GM18526 (cell line): ENCODE results near the gene STK10.

Source experiments
- POLR2A ChIP-seq: IDR thresholded peaks from 3 replicates; pipeline ENCODE4 v1.6.1; 2011; ENCODE audit not compliant: insufficient read length; ENCODE audit errors: extremely low read depth

Gene STK10

DNA sequence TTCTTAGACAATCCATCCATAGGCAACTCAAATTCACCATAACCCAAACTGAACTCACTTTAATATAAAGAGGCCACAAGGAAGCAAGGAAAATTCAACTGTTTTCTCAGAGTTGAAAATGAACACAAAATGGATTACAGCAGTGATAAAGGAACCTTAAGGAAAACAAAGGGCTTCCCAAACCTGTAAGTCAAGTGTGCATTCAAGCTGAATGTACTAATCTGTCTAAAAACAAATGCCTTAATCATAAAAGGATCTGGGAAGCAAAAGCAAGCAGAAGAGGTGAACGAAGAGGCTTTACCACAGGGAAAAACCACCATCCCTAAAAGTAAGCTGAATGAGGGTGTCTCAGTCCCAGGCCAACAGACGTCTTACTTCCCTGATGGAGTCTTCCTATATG, 195.2 kb downstream of the STK10 start:
- no peak for TF ChIP-seq POLR2A

DNA sequence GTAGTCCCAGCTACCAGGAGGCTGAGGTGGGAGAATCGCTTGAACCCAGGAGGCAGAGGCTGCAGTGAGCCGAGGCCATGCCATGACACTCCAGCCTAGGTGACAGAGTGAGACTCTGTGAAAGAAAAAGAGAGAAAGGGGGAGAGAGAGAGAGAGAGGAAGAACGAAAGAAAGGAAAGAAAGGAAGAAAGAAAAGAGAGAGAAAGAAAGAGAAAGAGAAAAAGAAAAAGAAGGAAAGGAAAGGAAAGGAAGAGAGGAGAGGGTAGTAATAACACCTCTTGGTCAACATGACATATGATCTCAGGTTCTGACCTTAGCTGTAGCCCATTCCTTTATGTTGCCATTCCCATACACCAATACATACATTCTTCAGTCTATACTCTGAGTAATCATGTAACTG, 195.7 kb downstream of the STK10 start:
- no peak for TF ChIP-seq POLR2A
